IMR-90 (cell line): ENCODE results near the gene PARD3. TPM values are rescaled to one million over a fixed set of nuclear protein-coding genes. Genes with fewer than 3 reads are reported as not detected.

Experiments
- ATAC-seq: fragments of 200-7000 bp; cut with Tn5 transposase; 2 replicates; pipeline ENCODE4 v1.9.1; 2020; ENCODE audit warnings: low read depth, mild to moderate bottlenecking, moderate library complexity
- BruUV-seq: library from RNA; stranded (reverse); fragments of 400-500 nt; replicated peaks from 2 replicates; lab custom pipeline; 2021; lab: Mats Ljungman, UMichigan
- CTCF ChIA-PET: fragments of 300-600 bp; formaldehyde crosslinking; extraction: SDS; loops from one replicate; lab custom pipeline; 2021; ENCODE audit warnings: antibody characterized with exemption; lab: Yijun Ruan, JAX
- POLR2A ChIA-PET: fragments of 300-600 bp; sonication (Branson Sonifier 250); formaldehyde crosslinking; loops from one replicate; lab custom pipeline; 2022; ENCODE audit warnings: antibody characterized with exemption; ENCODE audit not compliant: unreplicated experiment; lab: Charles Lee
- DNase-seq: peaks from one replicate; pipeline ENCODE4 v3.0.0; 2013
- H2AFZ ChIP-seq: replicated peaks from 2 replicates; pipeline ENCODE3; 2013; ENCODE audit warnings: low read length, mild to moderate bottlenecking; ENCODE audit not compliant: poor library complexity
- H2AK5ac ChIP-seq: 2 replicates; pipeline ENCODE4 v1.6.1; 2013; ENCODE audit warnings: low read depth, low read length, inconsistent platforms
- H2AK9ac ChIP-seq: replicated peaks from 2 replicates; pipeline ENCODE3; 2013; ENCODE audit warnings: mild to moderate bottlenecking, low read depth, low read length, moderate library complexity; ENCODE audit not compliant: poor library complexity
- H2BK120ac ChIP-seq: 2 replicates; pipeline ENCODE4 v1.6.1; 2013; ENCODE audit warnings: low read depth, low read length, inconsistent platforms
- H2BK15ac ChIP-seq: 3 replicates; pipeline ENCODE4 v1.6.1; 2013; ENCODE audit warnings: low read depth, low read length, inconsistent platforms
- H2BK20ac ChIP-seq: 2 replicates; pipeline ENCODE4 v1.6.1; 2013; ENCODE audit warnings: low read depth, mild to moderate bottlenecking, inconsistent platforms, low read length, moderate library complexity
- H2BK5ac ChIP-seq: 2 replicates; pipeline ENCODE4 v1.6.1; 2013; ENCODE audit warnings: mild to moderate bottlenecking, low read depth, low read length, inconsistent platforms; ENCODE audit not compliant: poor library complexity, severe bottlenecking
- H3K14ac ChIP-seq: replicated peaks from 2 replicates; pipeline ENCODE4 v1.6.1; 2013; ENCODE audit warnings: low read depth, low read length, inconsistent platforms
- H3K18ac ChIP-seq: 2 replicates; pipeline ENCODE4 v1.6.1; 2013; ENCODE audit warnings: low read depth, low read length, control low read depth
- H3K23ac ChIP-seq: 2 replicates; pipeline ENCODE4 v1.6.1; 2013; ENCODE audit warnings: low read depth, low read length, inconsistent platforms
- H3K27ac ChIP-seq: 2 replicates; pipeline ENCODE4 v1.5.1; 2013; ENCODE audit warnings: mild to moderate bottlenecking, control low read depth, low read length; ENCODE audit not compliant: insufficient read depth
- H3K27me3 ChIP-seq: 2 replicates; pipeline ENCODE4 v1.6.1; 2013; ENCODE audit warnings: low read length; ENCODE audit not compliant: control insufficient read depth, insufficient read depth
- H3K36me3 ChIP-seq: 2 replicates; pipeline ENCODE4 v1.6.1; 2013; ENCODE audit warnings: low read length, mixed read lengths; ENCODE audit not compliant: control insufficient read depth, insufficient read depth
- H3K4ac ChIP-seq: 2 replicates; pipeline ENCODE4 v1.6.1; 2013; ENCODE audit warnings: low read depth, low read length, inconsistent platforms
- H3K4me1 ChIP-seq: 2 replicates; pipeline ENCODE4 v1.6.1; 2013; ENCODE audit warnings: low read length, mixed read lengths; ENCODE audit not compliant: control insufficient read depth, insufficient read depth
- H3K4me2 ChIP-seq: 2 replicates; pipeline ENCODE4 v1.6.1; 2013; ENCODE audit warnings: low read depth, mild to moderate bottlenecking, control low read depth, low read length, moderate library complexity
- H3K4me3 ChIP-seq: 2 replicates; pipeline ENCODE4 v1.5.1; 2013; ENCODE audit warnings: low read depth, mild to moderate bottlenecking, control low read depth, low read length, moderate library complexity; ENCODE audit not compliant: insufficient read depth
- H3K56ac ChIP-seq: 2 replicates; pipeline ENCODE4 v1.6.1; 2013; ENCODE audit warnings: low read length, inconsistent platforms; ENCODE audit not compliant: insufficient read depth; ENCODE audit errors: extremely low read depth
- H3K79me1 ChIP-seq, 2 experiments: 2 replicates each; pipeline ENCODE4 v1.6.1; 2013; ENCODE audit warnings: low read length in 2 of 2, inconsistent platforms in 1 of 2, low read depth in 1 of 2
- H3K9ac ChIP-seq: 2 replicates; pipeline ENCODE4 v1.6.1; 2013; ENCODE audit warnings: low read depth, low read length, control low read depth
- H3K9me1 ChIP-seq: 2 replicates; pipeline ENCODE4 v1.6.1; 2013; ENCODE audit warnings: low read length, inconsistent platforms; ENCODE audit not compliant: insufficient read depth
- H3K9me3 ChIP-seq: 2 replicates; pipeline ENCODE4 v1.6.1; 2013; ENCODE audit warnings: low read length; ENCODE audit not compliant: control insufficient read depth, insufficient read depth
- H4K20me1 ChIP-seq: 2 replicates; pipeline ENCODE4 v1.6.1; 2013; ENCODE audit warnings: low read length, inconsistent platforms; ENCODE audit not compliant: insufficient read depth
- H4K5ac ChIP-seq: 2 replicates; pipeline ENCODE4 v1.6.1; 2013; ENCODE audit warnings: mild to moderate bottlenecking, low read depth, low read length, control low read depth
- H4K8ac ChIP-seq, 2 experiments: 2 replicates each; pipeline ENCODE4 v1.6.1; 2013; ENCODE audit warnings: low read depth in 2 of 2, low read length in 2 of 2, control low read depth in 1 of 2, inconsistent platforms in 1 of 2
- H4K91ac ChIP-seq: 2 replicates; pipeline ENCODE4 v1.6.1; 2013; ENCODE audit warnings: low read depth, low read length, inconsistent platforms; ENCODE audit not compliant: insufficient read depth
- CEBPB ChIP-seq: IDR thresholded peaks from 2 replicates; pipeline ENCODE4 v1.6.1; 2012; ENCODE audit warnings: low read depth, low read length, improper control_type of control experiment
- CHD1 ChIP-seq: IDR thresholded peaks from 2 replicates; pipeline ENCODE4 v1.6.1; 2012; ENCODE audit warnings: low read depth, low read length, improper control_type of control experiment
- CTCF ChIP-seq: conservative IDR thresholded peaks from 2 replicates; pipeline ENCODE4 v1.5.1; 2012; ENCODE audit warnings: mild to moderate bottlenecking, low read depth, low read length, improper control_type of control experiment
- ELK1 ChIP-seq: fragments of 150-350 bp; IDR thresholded peaks from 2 replicates; pipeline ENCODE4 v1.6.1; 2016; ENCODE audit warnings: low read depth, mild to moderate bottlenecking, low read length, moderate library complexity, borderline replicate concordance
- FOS ChIP-seq: fragments of 150-350 bp; IDR thresholded peaks from 2 replicates; pipeline ENCODE4 v1.6.1; 2016; ENCODE audit warnings: low read depth, low read length
- MXI1 ChIP-seq: IDR thresholded peaks from 2 replicates; pipeline ENCODE4 v1.6.1; 2012; ENCODE audit warnings: low read depth, mild to moderate bottlenecking, low read length, moderate library complexity, borderline replicate concordance
- NFE2L2 ChIP-seq: fragments of 150-350 bp; IDR thresholded peaks from 2 replicates; pipeline ENCODE4 v1.6.1; 2016; ENCODE audit warnings: low read depth, mild to moderate bottlenecking, low read length
- POLR2A ChIP-seq: IDR thresholded peaks from 2 replicates; pipeline ENCODE4 v1.6.1; 2012; ENCODE audit warnings: mild to moderate bottlenecking, low read depth, low read length
- RAD21 ChIP-seq: IDR thresholded peaks from 2 replicates; pipeline ENCODE4 v1.6.1; 2012; ENCODE audit warnings: low read length, improper control_type of control experiment
- RCOR1 ChIP-seq: IDR thresholded peaks from 2 replicates; pipeline ENCODE4 v1.6.1; 2012; ENCODE audit warnings: mild to moderate bottlenecking, low read length, improper control_type of control experiment; ENCODE audit not compliant: insufficient replicate concordance
- RFX5 ChIP-seq: IDR thresholded peaks from 2 replicates; pipeline ENCODE4 v1.8.0; 2012; ENCODE audit warnings: low read depth, mild to moderate bottlenecking, low read length, moderate library complexity
- SMC3 ChIP-seq: fragments of 150-350 bp; IDR thresholded peaks from 2 replicates; pipeline ENCODE4 v1.6.1; 2016; ENCODE audit warnings: low read depth, mild to moderate bottlenecking, antibody characterized with exemption, low read length, moderate library complexity
- WGBS, 2 experiments: methylation state at CpG; one replicate each; pipeline versions ENCODE4 v1.1.5 to v1.1.7; 2013; ENCODE audit warnings: missing lambda C conversion rate in 2 of 2; ENCODE audit not compliant: insufficient read length in 1 of 2; ENCODE audit errors: extremely low coverage in 2 of 2; 5-methylcytosine and 5-hydroxymethylcytosine counted together
- dilution Hi-C: fragments of 300-500 bp; cut with HindIII; formaldehyde crosslinking; loops from one replicate; pipeline ENCODE4 v1.14.3; 2018; ENCODE audit warnings: low sequenced_read_pairs; ENCODE audit not compliant: unreplicated experiment
- in situ Hi-C: fragments of 300-500 bp; cut with MboI; formaldehyde crosslinking; loops from 3 replicates; pipeline ENCODE4 v1.14.3; 2019; ENCODE audit warnings: low sequenced_read_pairs, inconsistent platforms, mixed read lengths
- intact Hi-C: fragments of 100-400 bp; cut with micrococcal nuclease; formaldehyde crosslinking; loops from 2 replicates; pipeline ENCODE4 v1.10.0; 2022
- polyA plus RNA-seq, 3 experiments: library from polyadenylated mRNA; depleted of rRNA; stranded (reverse); fragments of >200 nt; gene quantifications; 2 replicates each; pipeline ENCODE4 v1.2.3, GENCODE V29; 2012; ENCODE audit warnings: low replicate concordance in 1 of 3
- total RNA-seq: library from RNA; depleted of rRNA; stranded (reverse); fragments of >200 nt; gene quantifications from 2 replicates; pipeline ENCODE4 v1.2.3, GENCODE V29; 2012

Gene PARD3
- total and polyA plus RNA-seq, 2 of the 4 experiments (the other 2 are of a cell fraction), result 14.6 to 37.5 TPM

- Histone ChIP-seq H2AFZ (no peak overlapping the region), H4K8ac (no peak overlapping the region), H4K91ac (no peak overlapping the region), H2AK9ac (no peak overlapping the region), H4K20me1 (peaks cover 8% of the 10 kb centered on the region; the same call in 1 of the 2 replicates), H4K5ac (no peak overlapping the region), H3K4me3 (no peak overlapping the region), H3K79me1 (peaks cover 31 to 64% of the 10 kb centered on the region in 2 experiments), H2BK15ac (no peak overlapping the region), H3K23ac (no peak overlapping the region), H3K27ac (no peak overlapping the region), H2BK120ac (no peak overlapping the region), H2BK5ac (no peak overlapping the region), H3K9me1 (0 out of 2 replicates have a peak, but pooled peaks cover 5% of the 10 kb centered on the region), H3K4me1 (peaks cover 3% of the 10 kb centered on the region; the same call in 1 of the 2 replicates), H3K18ac (no peak overlapping the region), H3K4ac (no peak overlapping the region), H3K14ac (no peak overlapping the region), H3K56ac (no peak overlapping the region), H3K9me3 (no peaks in the 10 kb centered on the region), H3K4me2 (no peak overlapping the region), H3K9ac (no peak overlapping the region), H2BK20ac (no peak overlapping the region), H3K36me3 (no peaks in the 10 kb centered on the region), H3K27me3 (no peaks in the 10 kb centered on the region), H2AK5ac (no peak overlapping the region)
- POLR2A ChIA-PET, result no interaction called here
- DNase-seq (no peak), ATAC-seq (no peak)
- dilution Hi-C loops (no loop called here), intact Hi-C loops (no loop called here), in situ Hi-C loops (no loop called here)
- TF ChIP-seq NFE2L2, result no peak
- no peak for TF ChIP-seq CEBPB
- no peak for TF ChIP-seq CHD1
- no peak for TF ChIP-seq CTCF
- TF ChIP-seq FOS, result no peak
- TF ChIP-seq MXI1, result no peak
- no peak for TF ChIP-seq RCOR1
- no peak for TF ChIP-seq RFX5
- no peak for TF ChIP-seq SMC3
- TF ChIP-seq ELK1, result no peak
- TF ChIP-seq POLR2A, result no peak
- no peak for TF ChIP-seq RAD21
- BruUV-seq, result no TSS peak
- CTCF ChIA-PET, result no interaction called here
- WGBS, 2 experiments, result 50% methylated on average over 2 of the region's 2 CpGs; no CpG with 5 or more reads in 1 of the 2 experiments
Measured at GRCh38 chr10:34751272-34751671, 63.8 kb downstream of the PARD3 start.
